Pancreas (tissue), 10 donors: ENCODE results near the gene HBS1L. TPM values are rescaled to one million over a fixed set of nuclear protein-coding genes. Genes with fewer than 3 reads are reported as not detected.

Experiments
- ATAC-seq, 4 donors: fragments of 200-7000 bp; cut with Tn5 transposase; one replicate each; pipeline versions ENCODE4 v1.8.0 to v1.9.1; 2020; ENCODE audit warnings: mild to moderate bottlenecking in 4 of 4, moderate library complexity in 4 of 4
- DNase-seq, 6 donors: peaks; one replicate each; pipeline ENCODE4 v3.0.0-alpha.2; 2020
- FAIRE-seq: peaks from 2 replicates; lab custom pipeline; 2012; peaks lifted over from hg19 to GRCh38; lab: Jason Lieb, UNC
- H3K27ac ChIP-seq, 4 donors: fragments of 200-600 bp; sonication (generic); 1 replicate in 3 of 4; 2 replicates in 1 of 4; pipeline versions ENCODE4 v1.5.0 to v1.8.0; 2020
- H3K27me3 ChIP-seq, 4 donors: fragments of 200-600 bp; one replicate each; pipeline ENCODE4 v1.8.0; 2021
- H3K36me3 ChIP-seq, 3 donors: fragments of 200-600 bp; sonication (generic) in 1 of 3; one replicate each; pipeline versions ENCODE4 v1.5.0 to v1.8.0; 2020 to 2021
- H3K4me1 ChIP-seq, 3 donors: fragments of 200-600 bp; one replicate each; pipeline ENCODE4 v1.8.0; 2021
- H3K4me3 ChIP-seq, 4 donors: fragments of 200-600 bp; sonication (generic) in 2 of 4; one replicate each; pipeline versions ENCODE4 v1.5.0 to v1.8.0; 2020 to 2021
- H3K9me3 ChIP-seq, 4 donors: fragments of 200-600 bp; one replicate each; pipeline ENCODE4 v1.8.0; 2021
- CTCF ChIP-seq, 4 donors: fragments of 200-600 bp; sonication (generic) in 3 of 4; IDR thresholded peaks; one replicate each; pipeline versions ENCODE4 v1.5.0 to v1.8.0; 2021; ENCODE audit warnings: antibody characterized with exemption in 4 of 4
- WGBS, 2 donors: extraction: QIAGEN DNeasy Blood & Tissue Kit; methylation state at CpG; one replicate each; pipeline ENCODE4 v1.1.7; 2013; 5-methylcytosine and 5-hydroxymethylcytosine counted together
- intact Hi-C, 3 donors: fragments of 100-400 bp; cut with DNase I; formaldehyde crosslinking; loops; one replicate each; pipeline versions ENCODE4 v1.11.1 to v1.14.2; 2022
- polyA plus RNA-seq, 2 donors: library from polyadenylated mRNA; stranded (reverse); fragments of 200-250 nt; gene quantifications; one replicate each; pipeline ENCODE4 v1.2.3, GENCODE V29; 2013
- total RNA-seq, 6 donors: library from RNA; stranded (reverse); fragmentation: NEBNext Ultra II Directional in 4 of 6; extraction: Animal tissue kit (Norgen Biotek cat#: 25700) in 4 of 6; gene quantifications; one replicate each; pipeline versions ENCODE4 v1.2.1 to v1.2.4, GENCODE V29; 2021 to 2023
- donor health status: healthy with polysubstance abuse.
- donor health status: DM: no; HTN: no; CAD: no; lungs with moderate emphysema.
- donor health status: DM: no; HTN: no; CAD: no.
- donor health status: control.
- donor health status: control.
- donor health status: Bipolar disorder and iron deficiency.
- donor health status: DM: yes; HTN: yes; CAD: no.
- donor health status: DM: no; HTN: no; CAD: no.
- donor health status: DM: no; HTN: no; CAD: no.
- donor health status: DM: yes; HTN: yes; CAD: no.

HBS1L gene
- total and polyA plus RNA-seq, 8 donors, result 10.3 to 41.5 (median 38.9) TPM

GRCh38 chr6:134959603-134960002, 95.0 kb downstream of the HBS1L start:
- H3K36me3 ChIP-seq, result no peaks in the 10 kb centered on the region
- intact Hi-C loops, result no loop called here

GRCh38 chr6:134956676-134957075, 97.9 kb downstream of the HBS1L start:
- TF ChIP-seq CTCF (IDR thresholded peaks at IDR 0.05), result no peak
- no peaks in the 10 kb centered on the region for H3K36me3 ChIP-seq
- no peaks in the 10 kb centered on the region for H3K9me3 ChIP-seq
- no peak overlapping the region for H3K27ac ChIP-seq
- ATAC-seq, result no peak
- no peaks in the 10 kb centered on the region for H3K27me3 ChIP-seq
- FAIRE-seq, result no peak
- no peak for DNase-seq
- 91 to 93% methylated on average over 2 of the region's 2 CpGs for WGBS, 2 donors
- H3K4me1 ChIP-seq, result no peaks in the 10 kb centered on the region
- no peak overlapping the region for H3K4me3 ChIP-seq
- intact Hi-C loops, result no loop called here

More at GRCh38 chr6:134959603-134960002, 95.0 kb downstream of the HBS1L start:
- no peaks in the 10 kb centered on the region for H3K9me3 ChIP-seq
- no peaks in the 10 kb centered on the region for H3K4me1 ChIP-seq
- FAIRE-seq (no peak), ATAC-seq (no peak), DNase-seq (no peak)
- no peak overlapping the region for H3K27ac ChIP-seq
- H3K27me3 ChIP-seq, result no peaks in the 10 kb centered on the region
- TF ChIP-seq CTCF (IDR thresholded peaks at IDR 0.05), result no peak
- no peak overlapping the region for H3K4me3 ChIP-seq

GRCh38 chr6:134956032-134956431, 98.6 kb downstream of the HBS1L start:
- no peaks in the 10 kb centered on the region for H3K9me3 ChIP-seq
- FAIRE-seq (no peak), DNase-seq (no peak)

GRCh38 chr6:134954272-134955000, 100.2 kb downstream of the HBS1L start:
- DNase-seq, result no peak
- Histone ChIP-seq H3K4me3 (no peak overlapping the region), H3K36me3 (no peaks in the 10 kb centered on the region), H3K27me3 (no peaks in the 10 kb centered on the region), H3K4me1 (no peaks in the 10 kb centered on the region), H3K27ac (no peak overlapping the region), H3K9me3 (no peaks in the 10 kb centered on the region)
- 54 to 56% methylated on average over 4 of the region's 4 CpGs for whole genome bisulfite sequencing, 2 donors
- intact Hi-C loops, result no loop called here
- no peak for TF ChIP-seq CTCF (IDR thresholded peaks at IDR 0.05)
- FAIRE-seq, result no peak
- ATAC-seq, result peak in 3 of 4 donors; percentile 35 to 55 (median 51)

More at GRCh38 chr6:134956032-134956431, 98.6 kb downstream of the HBS1L start:
- no peaks in the 10 kb centered on the region for H3K4me1 ChIP-seq
- no peaks in the 10 kb centered on the region for H3K27me3 ChIP-seq
- no peak overlapping the region for H3K4me3 ChIP-seq
- H3K36me3 ChIP-seq, result no peaks in the 10 kb centered on the region
- TF ChIP-seq CTCF (IDR thresholded peaks at IDR 0.05), result no peak
- no peak overlapping the region for H3K27ac ChIP-seq
- WGBS, 2 donors, result 93 to 96% methylated on average over 5 of the region's 5 CpGs
- intact Hi-C loops, result no loop called here
- no peak for ATAC-seq
